Central memory CD8-positive, alpha-beta T cell (primary cell): ENCODE results near the gene SLC16A1.
"Not testable (repeated sequence)": the region's sequence is repeated elsewhere in the genome, so short reads cannot be mapped to it uniquely, and the experiment has no call there.

ENCODE experiments used
- ATAC-seq: fragments of 150-1000 bp; cut with Tn5 transposase; replicated peaks from 2 replicates; pipeline ENCODE4 v1.10.0; 2022; ENCODE audit warnings: mild to moderate bottlenecking, moderate FRiP score, moderate number of reproducible peaks; ENCODE audit not compliant: poor library complexity, severe bottlenecking; ENCODE audit errors: extremely low read depth
- DNase-seq, 2 donors: peaks; one replicate each; pipeline ENCODE4 v3.0.0; 2021; ENCODE audit warnings: low spot score in 2 of 2
- H3K27ac Mint-ChIP-seq: one replicate; pipeline ENCODE4 v1.8.0; 2022; ENCODE audit warnings: low read depth, mild to moderate bottlenecking, moderate library complexity, mixed read lengths
- H3K27me3 Mint-ChIP-seq: one replicate; pipeline ENCODE4 v1.8.0; 2022; ENCODE audit warnings: mixed read lengths
- H3K36me3 Mint-ChIP-seq: one replicate; pipeline ENCODE4 v1.8.0; 2022; ENCODE audit warnings: mild to moderate bottlenecking, moderate library complexity, mixed read lengths; ENCODE audit not compliant: insufficient read depth
- H3K4me1 Mint-ChIP-seq: one replicate; pipeline ENCODE4 v1.8.0; 2022; ENCODE audit warnings: mixed read lengths
- H3K4me3 Mint-ChIP-seq: one replicate; pipeline ENCODE4 v1.8.0; 2022; ENCODE audit warnings: mild to moderate bottlenecking, moderate library complexity, mixed read lengths
- H3K9me3 Mint-ChIP-seq: one replicate; pipeline ENCODE4 v1.8.0; 2022; ENCODE audit warnings: mixed read lengths

The SLC16A1 gene

GRCh38 chr1:112955773-112956543 is at the start of gene SLC16A1:
Gene SLC16A1 (minus strand): TSS chr1:112956196. CDS start chr1:112929308, 26,888 bp downstream.
- H3K27me3 Mint-ChIP-seq: no peaks in the 10 kb centered on the region
- DNase-seq (peak; percentile 67 to 72), ATAC-seq (peak; percentile 73)
- H3K4me3 Mint-ChIP-seq: peak within 1 kb of the TSS; percentile 97
- H3K27ac Mint-ChIP-seq: peak within 1 kb of the TSS; percentile 96
- H3K9me3 Mint-ChIP-seq: no peaks in the 10 kb centered on the region
- H3K4me1 Mint-ChIP-seq: peaks cover 46% of the 10 kb centered on the region
- H3K36me3 Mint-ChIP-seq: peaks cover 7% of the 10 kb centered on the region

- ATAC-seq: no peak
These were observed 48.0 kb upstream of the SLC16A1 start for GRCh38 chr1:113003751-113004690.

GRCh38 chr1:113002297-113002696 is 46.3 kb upstream of the SLC16A1 start:
- Mint-ChIP-seq H3K4me3 (no peak overlapping the region), H3K27me3 (no peaks in the 10 kb centered on the region), H3K4me1 (no peaks in the 10 kb centered on the region), H3K27ac (peak overlapping the region; percentile 67), H3K36me3 (peaks cover 6% of the 10 kb centered on the region), H3K9me3 (no peaks in the 10 kb centered on the region)
- no peak for DNase-seq
- ATAC-seq: no peak

More at GRCh38 chr1:113003751-113004690, 48.0 kb upstream of the SLC16A1 start:
- Mint-ChIP-seq H3K9me3 (no peaks in the 10 kb centered on the region), H3K4me1 (no peaks in the 10 kb centered on the region), H3K27ac (no peak overlapping the region), H3K36me3 (peaks cover 6% of the 10 kb centered on the region), H3K27me3 (no peaks in the 10 kb centered on the region), H3K4me3 (no peak overlapping the region)
- no peak for DNase-seq

GRCh38 chr1:112998592-112999235 is 42.7 kb upstream of the SLC16A1 start:
- ATAC-seq (no peak), DNase-seq (no peak)
- Mint-ChIP-seq H3K36me3 (peaks cover 2% of the 10 kb centered on the region), H3K4me1 (no peaks in the 10 kb centered on the region), H3K4me3 (no peak overlapping the region), H3K27me3 (no peaks in the 10 kb centered on the region), H3K9me3 (no peaks in the 10 kb centered on the region), H3K27ac (no peak overlapping the region)

GRCh38 chr1:112997781-112998180 is 41.8 kb upstream of the SLC16A1 start:
- Mint-ChIP-seq H3K9me3 (no peaks in the 10 kb centered on the region), H3K27me3 (no peaks in the 10 kb centered on the region), H3K4me1 (no peaks in the 10 kb centered on the region), H3K36me3 (peaks cover 2% of the 10 kb centered on the region), H3K27ac (no peak overlapping the region), H3K4me3 (no peak overlapping the region)
- no peak for DNase-seq
- ATAC-seq: no peak

GRCh38 chr1:112995890-112996289 is 39.9 kb upstream of the SLC16A1 start:
- no peak for DNase-seq
- Mint-ChIP-seq H3K36me3 (no peaks in the 10 kb centered on the region), H3K4me1 (no peaks in the 10 kb centered on the region), H3K4me3 (no peak overlapping the region), H3K27me3 (no peaks in the 10 kb centered on the region), H3K27ac (no peak overlapping the region), H3K9me3 (no peaks in the 10 kb centered on the region)
- no peak for ATAC-seq

GRCh38 chr1:112995021-112995420 is 39.0 kb upstream of the SLC16A1 start:
- H3K27me3 Mint-ChIP-seq, H3K36me3 Mint-ChIP-seq, ATAC-seq, H3K27ac Mint-ChIP-seq, DNase-seq, H3K4me1 Mint-ChIP-seq, H3K9me3 Mint-ChIP-seq, H3K4me3 Mint-ChIP-seq: not testable (repeated sequence)

- DNase-seq (no peak), ATAC-seq (no peak)
- no peak overlapping the region for H3K4me3 Mint-ChIP-seq
- no peaks in the 10 kb centered on the region for H3K4me1 Mint-ChIP-seq
- no peaks in the 10 kb centered on the region for H3K27me3 Mint-ChIP-seq
- H3K27ac Mint-ChIP-seq: no peak overlapping the region
- H3K9me3 Mint-ChIP-seq: no peaks in the 10 kb centered on the region
- no peaks in the 10 kb centered on the region for H3K36me3 Mint-ChIP-seq
These were observed 36.8 kb upstream of the SLC16A1 start for GRCh38 chr1:112992780-112993179.

- no peaks in the 10 kb centered on the region for H3K4me1 Mint-ChIP-seq
- no peaks in the 10 kb centered on the region for H3K9me3 Mint-ChIP-seq
- no peaks in the 10 kb centered on the region for H3K36me3 Mint-ChIP-seq
- H3K27me3 Mint-ChIP-seq: no peaks in the 10 kb centered on the region
- no peak for ATAC-seq
- H3K4me3 Mint-ChIP-seq: no peak overlapping the region
- no peak overlapping the region for H3K27ac Mint-ChIP-seq
- no peak for DNase-seq
These were observed 35.6 kb upstream of the SLC16A1 start for GRCh38 chr1:112991402-112992120.

GRCh38 chr1:112990271-112990670 is 34.3 kb upstream of the SLC16A1 start:
- Mint-ChIP-seq H3K27ac (no peak overlapping the region), H3K4me1 (no peaks in the 10 kb centered on the region), H3K27me3 (no peaks in the 10 kb centered on the region), H3K36me3 (no peaks in the 10 kb centered on the region), H3K9me3 (no peaks in the 10 kb centered on the region), H3K4me3 (no peak overlapping the region)
- DNase-seq: no peak
- no peak for ATAC-seq

- H3K9me3 Mint-ChIP-seq: no peaks in the 10 kb centered on the region
- H3K36me3 Mint-ChIP-seq: no peaks in the 10 kb centered on the region
- DNase-seq (no peak), ATAC-seq (no peak)
- H3K27ac Mint-ChIP-seq: no peak overlapping the region
- H3K4me1 Mint-ChIP-seq: peaks cover 5% of the 10 kb centered on the region
- H3K4me3 Mint-ChIP-seq: no peak overlapping the region
- no peaks in the 10 kb centered on the region for H3K27me3 Mint-ChIP-seq
These were observed 32.4 kb upstream of the SLC16A1 start for GRCh38 chr1:112988367-112988766.

- Mint-ChIP-seq H3K27ac (no peak overlapping the region), H3K27me3 (no peaks in the 10 kb centered on the region), H3K9me3 (no peaks in the 10 kb centered on the region), H3K36me3 (peaks cover 1% of the 10 kb centered on the region), H3K4me3 (no peak overlapping the region), H3K4me1 (peaks cover 11% of the 10 kb centered on the region)
- no peak for DNase-seq
- no peak for ATAC-seq
These were observed 29.1 kb upstream of the SLC16A1 start for GRCh38 chr1:112985123-112985522.
